ENCODE results near the gene MRPL51.

MRPL51 gene

GRCh38 chr12:6466184-6466573 lies 26.9 kb downstream of the MRPL51 start:
- no peak overlapping the region for H3K4me3 ChIP-seq (ENCODE audit: low read length)
- DNase-seq (ENCODE audit: low read depth), result no peak
- TF ChIP-seq, protein P1, sequence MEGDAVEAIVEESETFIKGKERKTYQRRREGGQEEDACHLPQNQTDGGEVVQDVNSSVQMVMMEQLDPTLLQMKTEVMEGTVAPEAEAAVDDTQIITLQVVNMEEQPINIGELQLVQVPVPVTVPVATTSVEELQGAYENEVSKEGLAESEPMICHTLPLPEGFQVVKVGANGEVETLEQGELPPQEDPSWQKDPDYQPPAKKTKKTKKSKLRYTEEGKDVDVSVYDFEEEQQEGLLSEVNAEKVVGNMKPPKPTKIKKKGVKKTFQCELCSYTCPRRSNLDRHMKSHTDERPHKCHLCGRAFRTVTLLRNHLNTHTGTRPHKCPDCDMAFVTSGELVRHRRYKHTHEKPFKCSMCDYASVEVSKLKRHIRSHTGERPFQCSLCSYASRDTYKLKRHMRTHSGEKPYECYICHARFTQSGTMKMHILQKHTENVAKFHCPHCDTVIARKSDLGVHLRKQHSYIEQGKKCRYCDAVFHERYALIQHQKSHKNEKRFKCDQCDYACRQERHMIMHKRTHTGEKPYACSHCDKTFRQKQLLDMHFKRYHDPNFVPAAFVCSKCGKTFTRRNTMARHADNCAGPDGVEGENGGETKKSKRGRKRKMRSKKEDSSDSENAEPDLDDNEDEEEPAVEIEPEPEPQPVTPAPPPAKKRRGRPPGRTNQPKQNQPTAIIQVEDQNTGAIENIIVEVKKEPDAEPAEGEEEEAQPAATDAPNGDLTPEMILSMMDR (conservative IDR thresholded peaks at IDR 0.05; ENCODE audit: low read length), result no peak

GRCh38 chr12:6465467-6466183 lies 27.4 kb downstream of the MRPL51 start:
- DNase-seq (ENCODE audit: low read depth), result peak; percentile 77
- no peak overlapping the region for H3K4me3 ChIP-seq (ENCODE audit: low read length)
- TF ChIP-seq, protein P1 (conservative IDR thresholded peaks at IDR 0.05; ENCODE audit: low read length), result peak; percentile 98

DNA sequence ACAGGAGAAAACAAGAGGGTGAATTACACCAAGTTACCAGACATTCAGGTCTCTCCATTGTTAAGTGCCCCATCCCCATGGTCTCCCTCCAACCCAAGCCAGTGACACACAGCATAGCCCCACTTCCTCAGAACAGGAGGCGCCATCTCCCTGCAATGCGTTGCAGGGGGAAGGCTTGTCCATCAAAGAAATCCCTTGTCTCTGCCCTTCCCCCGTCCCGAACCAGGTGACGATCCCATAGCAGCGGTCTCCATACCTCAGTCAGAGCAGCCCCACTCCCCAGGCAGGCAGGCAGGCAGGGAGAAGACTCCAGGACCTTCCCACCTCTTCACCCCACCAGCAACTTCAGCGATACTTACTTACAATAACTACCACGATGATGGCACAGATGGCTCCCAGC lies 28.5 kb downstream of the MRPL51 start:
- no peak for DNase-seq (ENCODE audit: low read depth)
- TF ChIP-seq, protein P1 (conservative IDR thresholded peaks at IDR 0.05; ENCODE audit: low read length), result no peak
- H3K4me3 ChIP-seq (ENCODE audit: low read length), result no peak overlapping the region

DNA sequence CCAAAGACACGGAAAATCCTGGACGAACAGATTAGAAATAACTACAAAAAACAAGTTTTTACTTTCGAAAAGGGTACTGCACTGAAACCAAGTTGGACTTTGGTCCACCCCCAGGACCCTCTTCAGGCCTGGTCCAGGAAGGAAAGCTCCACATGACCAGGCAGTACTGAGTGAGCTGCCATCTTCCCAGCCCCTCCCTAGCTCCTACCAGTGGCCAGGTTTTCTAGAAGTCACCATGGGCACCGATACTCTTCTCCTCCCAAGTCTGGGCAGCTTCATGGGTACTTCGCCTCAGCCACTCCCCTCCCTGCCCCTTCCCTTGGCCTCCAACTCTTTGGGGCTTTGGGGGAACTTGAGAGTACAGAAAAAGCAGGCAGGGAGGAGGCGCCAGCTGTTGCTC lies 29.2 kb downstream of the MRPL51 start:
- TF ChIP-seq, protein P1 (conservative IDR thresholded peaks at IDR 0.05; ENCODE audit: low read length), result no peak
- no peak overlapping the region for H3K4me3 ChIP-seq (ENCODE audit: low read length)
- DNase-seq (ENCODE audit: low read depth), result no peak

DNA sequence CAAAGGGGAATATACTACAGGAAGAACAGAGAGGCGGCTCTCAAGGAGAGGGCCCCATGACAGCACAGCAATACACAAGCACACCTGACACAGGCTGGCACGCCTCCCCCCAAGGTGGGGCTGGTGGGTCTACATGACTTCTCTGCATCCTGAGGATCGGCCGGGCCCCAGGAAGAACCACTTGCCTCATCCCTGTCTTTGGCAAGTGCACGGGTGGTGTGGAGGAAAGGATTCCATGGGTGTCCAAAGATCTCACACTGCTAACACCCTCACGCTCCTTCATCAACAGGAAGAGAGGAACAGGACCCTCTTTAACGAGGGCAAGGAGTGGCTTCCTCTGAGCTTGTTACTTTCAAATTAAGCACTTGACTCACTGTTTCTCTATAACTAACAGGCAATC lies 29.8 kb downstream of the MRPL51 start:
- TF ChIP-seq, protein P1 (conservative IDR thresholded peaks at IDR 0.05; ENCODE audit: low read length), result no peak
- no peak overlapping the region for H3K4me3 ChIP-seq (ENCODE audit: low read length)
- no peak for DNase-seq (ENCODE audit: low read depth)

GRCh38 chr12:6462234-6462995 lies 30.6 kb downstream of the MRPL51 start:
- DNase-seq (ENCODE audit: low read depth), result no peak
- H3K4me3 ChIP-seq (ENCODE audit: low read length), result no peak overlapping the region
- TF ChIP-seq, protein P1 (conservative IDR thresholded peaks at IDR 0.05; ENCODE audit: low read length), result no peak
